ENCODE measurements around the gene RCBTB2.

RCBTB2 gene

GRCh38 chr13:48507021-48507420 is 25.9 kb downstream of the RCBTB2 start:
- no peak overlapping the region for H3K4me3 ChIP-seq (ENCODE audit: low read depth, low read length)

GRCh38 chr13:48506092-48506701 is 26.7 kb downstream of the RCBTB2 start:
- H3K4me3 ChIP-seq (ENCODE audit: low read depth, low read length), result no peak overlapping the region

More at GRCh38 chr13:48507021-48507420, 25.9 kb downstream of the RCBTB2 start:
- no peak for TF ChIP-seq CTCF (IDR thresholded peaks at IDR 0.05; ENCODE audit: low read depth, low read length)

GRCh38 chr13:48505597-48506091 is 27.2 kb downstream of the RCBTB2 start:
- TF ChIP-seq CTCF (IDR thresholded peaks at IDR 0.05; ENCODE audit: low read depth, low read length), result no peak
- H3K4me3 ChIP-seq (ENCODE audit: low read depth, low read length), result no peak overlapping the region

More at GRCh38 chr13:48506092-48506701, 26.7 kb downstream of the RCBTB2 start:
- no peak for TF ChIP-seq CTCF (IDR thresholded peaks at IDR 0.05; ENCODE audit: low read depth, low read length)

GRCh38 chr13:48505012-48505411 is 27.9 kb downstream of the RCBTB2 start:
- no peak for TF ChIP-seq CTCF (IDR thresholded peaks at IDR 0.05; ENCODE audit: low read depth, low read length)
- H3K4me3 ChIP-seq (ENCODE audit: low read depth, low read length), result no peak overlapping the region

GRCh38 chr13:48504606-48505005 is 28.3 kb downstream of the RCBTB2 start:
- no peak for TF ChIP-seq CTCF (IDR thresholded peaks at IDR 0.05; ENCODE audit: low read depth, low read length)
- H3K4me3 ChIP-seq (ENCODE audit: low read depth, low read length), result no peak overlapping the region

- H3K4me3 ChIP-seq (ENCODE audit: low read depth, low read length), result no peak overlapping the region
- no peak for TF ChIP-seq CTCF (IDR thresholded peaks at IDR 0.05; ENCODE audit: low read depth, low read length)
Observed at GRCh38 chr13:48502601-48503319, 30.1 kb downstream of the RCBTB2 start.

GRCh38 chr13:48501705-48502104 is 31.2 kb downstream of the RCBTB2 start:
- TF ChIP-seq CTCF (IDR thresholded peaks at IDR 0.05; ENCODE audit: low read depth, low read length), result no peak
- no peak overlapping the region for H3K4me3 ChIP-seq (ENCODE audit: low read depth, low read length)
